Astrocyte (in vitro differentiated cells and primary cell): ENCODE results near the gene PPP4C. TPM values are rescaled to one million over a fixed set of nuclear protein-coding genes. Genes with fewer than 3 reads are reported as not detected.

Experiments used
- DNase-seq: peaks from one replicate; pipeline ENCODE4 v3.0.0-alpha.2; 2010; ENCODE audit warnings: low read depth
- FAIRE-seq: peaks from 2 replicates; lab custom pipeline; 2011; peaks lifted over from hg19 to GRCh38; lab: Jason Lieb, UNC
- H2AFZ ChIP-seq: 2 replicates; pipeline ENCODE4 v1.6.0; 2012; ENCODE audit warnings: low read depth, low read length, inconsistent platforms
- H3K27ac ChIP-seq: 2 replicates; pipeline ENCODE4 v1.5.1; 2011; ENCODE audit warnings: low read depth, low read length, inconsistent platforms
- H3K27me3 ChIP-seq: 2 replicates; pipeline ENCODE4 v1.6.0; 2011; ENCODE audit warnings: low read length, inconsistent platforms; ENCODE audit not compliant: insufficient read depth
- H3K36me3 ChIP-seq: 2 replicates; pipeline ENCODE4 v1.5.1; 2011; ENCODE audit warnings: low read length, inconsistent platforms; ENCODE audit not compliant: insufficient read depth
- H3K4me1 ChIP-seq: 2 replicates; pipeline ENCODE4 v1.5.1; 2011; ENCODE audit warnings: low read length, inconsistent platforms; ENCODE audit not compliant: insufficient read depth
- H3K4me2 ChIP-seq: 2 replicates; pipeline ENCODE4 v1.6.0; 2012; ENCODE audit warnings: low read length, inconsistent platforms
- H3K4me3 ChIP-seq: 2 replicates; pipeline ENCODE4 v1.5.1; 2011; ENCODE audit warnings: low read depth, mild to moderate bottlenecking, low read length, inconsistent platforms; ENCODE audit not compliant: insufficient read depth
- H3K79me2 ChIP-seq: 2 replicates; pipeline ENCODE4 v1.6.0; 2012; ENCODE audit warnings: mild to moderate bottlenecking, low read length, inconsistent platforms; ENCODE audit not compliant: insufficient read depth
- H3K9ac ChIP-seq: 2 replicates; pipeline ENCODE4 v1.6.0; 2012; ENCODE audit warnings: mild to moderate bottlenecking, low read length, inconsistent platforms
- H3K9me3 ChIP-seq: 2 replicates; pipeline ENCODE4 v1.5.1; 2012; ENCODE audit warnings: low read depth, mild to moderate bottlenecking, low read length, inconsistent platforms; ENCODE audit not compliant: insufficient read depth
- H4K20me1 ChIP-seq: 2 replicates; pipeline ENCODE4 v1.6.0; 2012; ENCODE audit warnings: low read length, inconsistent platforms; ENCODE audit not compliant: insufficient read depth
- H3K27ac Mint-ChIP-seq: one replicate; pipeline ENCODE4 v1.8.0; 2021; ENCODE audit warnings: mild to moderate bottlenecking, mixed read lengths; ENCODE audit not compliant: unreplicated experiment
- H3K27me3 Mint-ChIP-seq: one replicate; pipeline ENCODE4 v1.8.0; 2021; ENCODE audit warnings: low read depth, mixed read lengths; ENCODE audit not compliant: unreplicated experiment
- H3K36me3 Mint-ChIP-seq: one replicate; pipeline ENCODE4 v1.8.0; 2021; ENCODE audit warnings: low read depth, mixed read lengths; ENCODE audit not compliant: unreplicated experiment
- H3K4me1 Mint-ChIP-seq: one replicate; pipeline ENCODE4 v1.8.0; 2021; ENCODE audit warnings: low read depth, mixed read lengths; ENCODE audit not compliant: unreplicated experiment
- H3K4me3 Mint-ChIP-seq: one replicate; pipeline ENCODE4 v1.8.0; 2021; ENCODE audit warnings: mild to moderate bottlenecking, moderate library complexity, mixed read lengths; ENCODE audit not compliant: unreplicated experiment
- H3K9me3 Mint-ChIP-seq: one replicate; pipeline ENCODE4 v1.8.0; 2021; ENCODE audit warnings: mild to moderate bottlenecking, mixed read lengths; ENCODE audit not compliant: unreplicated experiment
- CTCF ChIP-seq: IDR thresholded peaks from 2 replicates; pipeline ENCODE4 v1.5.1; 2011; ENCODE audit warnings: low read depth, mild to moderate bottlenecking, inconsistent platforms, low read length, moderate library complexity; ENCODE audit not compliant: insufficient read depth
- EZH2 ChIP-seq: IDR thresholded peaks from 2 replicates; pipeline ENCODE4 v1.6.1; 2012; ENCODE audit warnings: mild to moderate bottlenecking, low read length, inconsistent platforms; ENCODE audit not compliant: insufficient read depth
- total RNA-seq: library from RNA; stranded (reverse); gene quantifications from 2 replicates; pipeline ENCODE4 v1.2.1, GENCODE V29; 2021

Gene PPP4C
- total RNA-seq, 1 donor from 2014 or later: 140 TPM

DNA sequence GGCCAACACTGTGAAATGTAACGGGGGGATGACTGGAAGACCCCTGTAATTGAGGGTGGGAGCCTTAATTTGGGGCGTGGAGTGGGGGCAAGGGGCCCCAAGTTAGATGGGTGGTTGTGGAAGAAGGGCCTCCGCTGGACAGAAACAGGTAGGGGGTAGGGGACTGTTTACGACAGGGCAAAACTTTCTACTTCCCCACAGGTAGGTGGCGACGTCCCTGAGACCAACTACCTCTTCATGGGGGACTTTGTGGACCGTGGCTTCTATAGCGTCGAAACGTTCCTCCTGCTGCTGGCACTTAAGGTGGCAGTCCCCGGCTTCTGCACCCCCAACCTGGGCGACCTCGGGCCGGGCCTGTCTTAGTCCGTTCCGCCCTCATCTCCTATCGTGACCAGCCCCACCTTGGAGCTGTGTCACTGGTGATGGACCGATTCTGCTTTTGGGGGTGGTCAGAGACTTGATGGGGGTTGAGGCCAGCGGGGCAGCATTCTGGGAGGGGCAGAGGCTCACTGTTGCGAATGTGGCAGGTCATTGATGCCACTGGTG, 6.8 kb downstream of the PPP4C start:
- Mint-ChIP-seq H3K4me3 (peak overlapping the region; percentile 29), H3K36me3 (peaks cover 38% of the 10 kb centered on the region), H3K27ac (no peak overlapping the region), H3K4me1 (peaks cover 9% of the 10 kb centered on the region), H3K27me3 (no peaks in the 10 kb centered on the region), H3K9me3 (no peaks in the 10 kb centered on the region)
- H3K27ac ChIP-seq: no peak overlapping the region
- no peak for TF ChIP-seq CTCF
- TF ChIP-seq EZH2: no peak
- H2AFZ ChIP-seq: no peak overlapping the region
- H3K9ac ChIP-seq: no peak overlapping the region
- H3K79me2 ChIP-seq: peaks cover 50% of the 10 kb centered on the region
- H3K4me3 ChIP-seq: no peak overlapping the region
- H3K27me3 ChIP-seq: no peaks in the 10 kb centered on the region
- DNase-seq: no peak
- H3K9me3 ChIP-seq: no peaks in the 10 kb centered on the region
- H3K4me2 ChIP-seq: no peak overlapping the region
- H4K20me1 ChIP-seq: peaks cover 58% of the 10 kb centered on the region
- FAIRE-seq: no peak
- H3K4me1 ChIP-seq: peaks cover 7% of the 10 kb centered on the region
- H3K36me3 ChIP-seq: peaks cover 22% of the 10 kb centered on the region

- DNase-seq: no peak
- peaks cover 16% of the 10 kb centered on the region for H3K36me3 ChIP-seq
- no peaks in the 10 kb centered on the region for H3K9me3 Mint-ChIP-seq
Observed at GRCh38 chr16:30083216-30084055, 7.6 kb downstream of the PPP4C start.

More at GRCh38 chr16:30083216-30084055, 7.6 kb downstream of the PPP4C start:
- Histone ChIP-seq H3K27me3 (no peaks in the 10 kb centered on the region), H3K79me2 (peaks cover 42% of the 10 kb centered on the region), H3K4me1 (no peaks in the 10 kb centered on the region), H3K9ac (no peak overlapping the region), H3K27ac (no peak overlapping the region), H3K4me2 (no peak overlapping the region), H4K20me1 (peaks cover 50% of the 10 kb centered on the region), H2AFZ (no peak overlapping the region), H3K4me3 (no peak overlapping the region), H3K9me3 (no peaks in the 10 kb centered on the region)
- H3K27me3 Mint-ChIP-seq: no peaks in the 10 kb centered on the region
- H3K4me3 Mint-ChIP-seq: no peak overlapping the region
- peaks cover 2% of the 10 kb centered on the region for H3K4me1 Mint-ChIP-seq
- no peak for FAIRE-seq
- no peak overlapping the region for H3K27ac Mint-ChIP-seq
- TF ChIP-seq EZH2 (no peak), CTCF (no peak)
- peaks cover 33% of the 10 kb centered on the region for H3K36me3 Mint-ChIP-seq
